ENCODE measurements around the gene CYTH2.

The CYTH2 gene

DNA sequence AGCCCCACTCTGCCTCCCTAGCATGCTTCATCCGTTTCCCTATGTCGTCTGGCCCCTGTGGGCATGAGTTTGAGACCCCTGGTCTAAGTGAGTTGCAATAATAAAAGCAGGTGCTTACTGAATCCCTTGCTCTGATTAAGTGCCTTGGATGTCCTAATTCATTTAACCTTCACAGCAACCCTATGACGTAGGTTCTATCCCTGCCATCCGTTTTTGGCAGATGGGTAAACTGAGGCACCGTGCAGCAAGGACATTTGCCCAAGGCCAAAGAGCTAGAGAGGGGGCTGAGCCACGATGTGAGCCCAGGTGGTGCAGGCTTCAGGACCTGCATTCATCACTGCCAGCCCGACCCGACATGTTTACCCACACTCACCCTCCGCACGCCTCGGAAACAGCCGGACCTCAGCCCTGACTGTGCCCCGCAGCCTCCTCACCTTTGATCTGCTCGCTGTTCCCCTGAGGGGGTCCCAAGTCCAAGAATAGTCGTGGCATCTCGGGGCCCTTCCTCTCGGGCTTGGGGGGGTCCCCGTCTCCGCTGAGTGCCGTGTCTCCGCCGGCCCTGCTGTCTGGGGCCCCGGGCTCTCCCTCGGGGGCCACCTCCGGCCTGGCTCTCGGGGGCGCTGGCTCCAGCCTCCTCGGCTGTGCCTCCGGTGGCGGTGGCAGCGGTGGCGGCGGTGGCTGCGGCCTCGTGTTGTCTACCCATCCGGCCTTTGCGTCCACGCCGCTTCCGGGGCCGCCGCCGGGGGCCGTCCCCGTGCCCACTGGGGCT is 28.0 kb downstream of the CYTH2 start:
- no peak for DNase-seq

DNA sequence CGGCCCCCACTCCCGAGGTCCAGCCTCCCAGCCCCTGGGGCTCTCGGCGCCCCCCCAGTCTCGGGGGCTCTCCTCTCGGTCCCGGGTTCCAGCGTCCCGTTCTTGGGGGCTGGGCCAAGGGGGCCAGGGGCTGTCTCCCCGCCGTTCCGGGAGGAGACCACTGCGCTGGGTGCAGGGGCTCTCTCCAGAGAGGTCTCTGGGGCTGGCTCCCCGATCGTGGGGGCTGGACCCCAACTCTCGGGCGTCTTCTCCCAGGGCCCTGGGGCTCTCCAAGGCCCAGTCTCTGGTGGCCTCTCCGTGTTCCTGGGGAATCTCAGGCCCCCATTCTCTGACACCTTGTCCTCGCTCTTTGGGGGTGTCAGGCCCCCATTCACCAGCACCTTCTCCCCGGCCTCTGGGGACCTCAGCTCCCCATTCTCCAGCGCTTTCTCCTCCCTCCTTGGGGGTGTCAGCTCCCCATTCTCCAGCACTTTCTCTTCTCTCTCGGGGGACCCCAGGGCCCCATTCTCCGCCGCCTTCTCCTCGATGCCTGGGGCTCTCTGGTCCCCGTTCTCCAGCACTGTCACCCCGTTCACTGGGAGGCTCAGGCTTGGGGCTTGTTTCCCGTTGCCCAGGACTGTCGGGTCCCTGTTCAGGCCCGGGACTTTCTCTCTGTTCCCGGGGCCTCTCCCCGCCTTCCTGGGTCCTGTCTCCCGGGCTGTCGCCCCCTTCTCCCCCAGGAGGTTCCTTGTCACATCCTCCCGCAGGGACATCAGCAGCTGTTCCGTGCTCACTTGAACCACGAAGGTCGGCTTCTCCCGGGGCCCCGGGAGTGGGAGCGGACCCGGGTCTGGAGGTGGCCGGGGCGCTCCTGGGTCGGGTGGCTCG is 28.8 kb downstream of the CYTH2 start:
- DNase-seq = no peak

DNA sequence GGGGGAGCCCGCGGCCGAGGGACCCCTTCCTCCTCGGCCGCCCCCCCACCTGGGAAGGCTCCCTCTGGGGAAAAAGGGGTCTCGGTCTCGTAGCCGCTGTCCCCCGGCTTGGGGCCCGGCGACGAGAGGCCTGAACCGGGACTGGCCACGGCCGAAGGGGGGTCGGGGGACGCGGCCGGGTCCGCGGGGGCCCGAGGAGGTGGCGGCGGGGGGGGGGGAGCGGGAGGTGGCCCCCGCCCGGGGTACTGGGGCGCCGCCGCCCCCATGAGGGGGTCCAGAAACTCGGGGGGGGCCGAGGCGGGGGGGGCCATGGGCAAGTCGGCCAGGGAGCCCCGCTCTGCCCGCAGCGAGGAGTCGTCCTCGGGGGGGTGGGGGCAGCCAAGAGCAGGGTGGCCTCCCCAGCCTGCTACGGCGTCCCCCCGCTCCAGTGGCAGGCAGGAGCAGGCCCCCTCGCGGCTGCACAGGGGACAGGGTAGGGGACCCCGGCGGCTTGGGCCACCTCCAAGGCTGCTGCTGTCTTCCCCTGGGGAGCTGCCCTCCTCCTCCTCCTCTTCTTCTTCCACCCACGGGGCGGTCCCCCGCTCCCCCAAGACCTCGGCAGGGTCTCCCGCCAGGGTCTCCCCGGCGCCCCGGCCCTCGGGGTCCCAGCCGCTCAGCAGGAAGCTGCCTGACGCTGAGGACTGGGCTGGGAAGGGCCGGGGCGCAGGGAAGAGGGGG is 29.6 kb downstream of the CYTH2 start:
- DNase-seq = no peak

DNA sequence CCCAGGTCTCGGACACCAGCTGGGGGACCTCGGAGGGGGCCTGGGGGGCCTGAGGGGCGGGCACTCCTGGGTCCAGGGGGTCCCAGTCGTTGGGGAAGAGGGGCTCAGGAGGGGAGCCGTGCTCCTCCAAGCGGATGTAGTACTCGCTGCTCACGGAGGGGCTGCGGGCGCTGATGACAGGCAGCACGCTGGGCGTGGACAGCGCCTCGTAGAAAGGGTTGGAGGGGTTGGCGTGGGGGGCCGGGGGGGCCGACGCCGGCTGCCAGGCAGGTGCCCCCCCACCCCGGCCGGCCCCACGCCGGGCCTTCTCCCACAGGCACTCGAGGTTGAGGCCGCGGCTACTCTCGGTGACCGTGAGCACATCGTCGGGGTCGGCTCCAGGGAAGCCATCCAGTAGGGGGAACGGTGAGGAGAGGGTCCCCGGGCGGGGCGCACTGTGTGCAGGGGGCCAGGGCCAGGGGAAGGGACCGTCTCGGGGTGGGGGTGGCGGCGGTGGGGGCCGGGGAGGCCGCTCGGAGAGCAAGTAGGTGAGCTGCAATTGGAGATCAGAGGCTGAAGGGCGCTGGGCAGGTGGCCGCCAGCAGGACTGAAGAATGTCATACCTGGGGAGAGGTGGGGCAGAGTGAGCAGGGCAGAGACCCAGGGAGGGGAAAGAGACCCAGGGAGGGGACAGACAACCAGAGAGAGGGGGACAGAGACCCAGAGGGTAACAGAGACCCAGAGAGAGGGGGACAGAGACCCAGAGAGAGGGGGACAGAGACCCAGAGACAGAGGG is 30.3 kb downstream of the CYTH2 start:
- DNase-seq = no peak

DNA sequence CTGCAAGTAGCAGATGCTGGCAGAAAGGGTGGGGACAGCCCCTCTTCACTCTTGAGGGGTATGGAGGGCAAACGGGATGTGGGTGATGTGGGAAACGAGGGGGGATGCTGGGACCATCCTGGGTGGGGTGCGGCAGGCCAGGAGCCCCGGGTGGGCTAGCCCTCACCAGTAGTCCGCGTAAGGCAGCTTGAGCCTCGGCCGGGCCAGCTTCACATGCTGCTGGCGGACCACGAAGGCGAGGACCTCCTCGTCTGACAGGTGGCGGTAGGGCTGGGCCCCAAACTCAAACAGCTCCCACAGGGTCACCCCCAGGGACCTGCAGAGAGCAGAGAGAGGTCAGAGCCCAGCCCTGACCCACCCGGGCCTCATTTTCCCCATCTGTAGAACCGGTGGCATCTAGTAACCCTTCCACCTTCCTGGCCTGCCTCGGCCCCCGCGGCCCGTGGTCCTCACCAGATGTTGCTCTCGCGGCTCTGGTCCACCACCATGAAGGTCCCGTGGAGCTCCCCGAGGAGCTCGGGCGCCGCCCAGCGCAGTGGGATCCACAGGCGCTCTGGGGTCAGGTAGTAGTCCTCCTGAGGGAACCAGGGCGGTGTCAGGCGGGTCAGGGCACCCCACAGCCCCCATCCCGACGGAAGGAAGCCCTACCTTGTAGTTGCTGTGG is 31.8 kb downstream of the CYTH2 start:
- no peak for DNase-seq

DNA sequence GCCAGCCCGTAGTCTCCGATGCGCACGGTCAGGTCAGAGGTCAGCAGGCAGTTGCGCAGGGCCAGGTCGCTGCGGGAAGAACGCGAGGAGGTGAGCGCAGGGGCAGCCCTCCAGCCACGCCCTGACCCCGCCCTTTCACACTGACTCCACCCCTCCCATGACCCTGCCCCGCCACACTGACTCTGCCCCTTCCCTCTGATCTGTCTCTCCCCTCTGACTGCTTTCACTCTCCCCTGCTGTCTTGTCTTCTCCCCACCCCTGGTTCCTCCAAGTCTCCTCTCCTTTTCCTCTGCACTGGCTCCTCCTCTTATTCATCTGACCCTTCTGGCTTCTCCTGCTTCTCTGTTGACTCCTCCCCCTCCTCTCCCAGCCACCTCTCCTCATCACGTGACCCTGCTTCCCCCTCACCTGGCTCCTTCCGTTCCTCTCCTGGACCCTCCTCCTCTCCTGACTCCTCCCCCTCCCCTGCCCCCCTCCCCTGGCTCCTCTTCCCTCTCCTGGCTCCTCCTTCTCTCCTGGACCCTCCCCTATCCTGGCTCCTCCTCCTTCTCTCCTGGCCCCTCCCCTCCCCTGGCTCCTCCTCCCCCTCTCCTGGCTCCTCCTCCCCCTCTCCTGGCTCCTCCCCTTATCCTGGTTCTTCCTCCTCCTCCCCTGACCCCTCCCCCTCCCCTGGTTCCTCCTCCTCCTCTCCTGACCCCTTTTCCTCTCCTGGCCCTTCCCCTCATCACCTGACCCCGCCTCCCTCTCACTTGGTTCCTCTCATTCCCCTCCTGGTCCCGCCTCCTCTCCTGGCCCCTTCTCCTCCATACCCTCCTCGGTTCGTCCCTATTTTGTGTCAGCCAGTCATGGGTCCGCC is 32.6 kb downstream of the CYTH2 start:
- DNase-seq = peak; percentile 39

DNA sequence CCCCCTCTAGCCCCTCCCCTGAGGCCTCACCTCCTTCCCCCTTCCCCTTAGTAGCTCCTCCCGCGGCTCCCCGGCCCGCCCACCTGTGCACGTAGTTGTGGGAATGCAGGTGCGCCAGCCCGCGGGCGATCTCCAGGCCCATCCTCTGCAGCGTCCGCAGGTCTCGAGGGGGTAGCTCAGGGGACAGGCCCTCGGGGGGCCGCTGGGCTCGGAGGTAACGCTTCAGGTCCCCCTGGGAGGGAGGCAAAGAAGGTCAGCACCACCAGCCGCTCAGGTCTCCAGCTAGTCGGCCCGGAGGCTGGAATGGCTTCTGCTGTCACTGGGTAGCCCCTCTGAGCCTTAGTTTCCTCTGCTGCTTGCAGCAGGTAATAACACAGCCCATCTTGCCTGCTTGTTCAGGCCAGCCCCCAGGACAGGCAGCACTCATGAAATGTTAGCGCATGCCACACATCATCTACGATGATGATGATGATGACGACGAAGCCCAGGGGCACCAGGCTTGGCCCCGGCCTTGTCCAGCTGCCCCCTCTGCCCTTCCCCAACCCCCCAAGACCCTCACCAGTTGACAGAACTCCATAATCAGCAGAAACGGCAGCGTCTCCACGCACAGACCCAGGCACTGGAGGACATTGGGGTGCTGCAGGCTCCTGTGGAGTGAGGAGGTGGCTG is 33.3 kb downstream of the CYTH2 start:
- peak; percentile 68 for DNase-seq

DNA sequence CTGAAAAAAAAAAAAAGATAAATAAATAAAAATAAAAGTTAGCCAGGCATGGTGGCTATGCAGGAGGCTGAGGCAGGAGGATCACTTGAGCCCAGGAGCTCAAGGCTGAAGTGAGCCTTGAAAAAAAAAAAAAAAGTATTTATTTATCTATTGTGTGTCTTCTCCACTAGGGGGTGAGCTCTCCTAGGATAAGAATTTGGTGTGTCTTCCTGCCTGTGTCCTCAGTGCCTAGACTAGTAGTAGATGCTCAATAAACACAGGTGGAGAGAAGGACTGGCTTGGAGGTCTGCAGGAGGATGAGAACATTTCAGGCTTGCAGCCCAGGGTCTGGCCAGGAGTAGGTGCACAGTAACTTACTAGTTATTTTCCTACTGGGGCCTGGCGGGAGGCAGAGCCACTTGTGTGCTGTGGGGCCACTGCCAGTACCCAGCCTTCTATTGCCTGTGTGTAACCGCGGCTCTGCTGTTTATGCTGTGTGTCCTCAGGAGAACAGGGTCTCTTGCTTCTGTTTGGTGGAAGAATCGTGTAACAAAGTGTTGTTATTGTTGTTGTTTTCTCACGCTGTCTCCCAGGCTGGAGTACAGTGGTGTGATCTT is 37.1 kb downstream of the CYTH2 start:
- DNase-seq = no peak

DNA sequence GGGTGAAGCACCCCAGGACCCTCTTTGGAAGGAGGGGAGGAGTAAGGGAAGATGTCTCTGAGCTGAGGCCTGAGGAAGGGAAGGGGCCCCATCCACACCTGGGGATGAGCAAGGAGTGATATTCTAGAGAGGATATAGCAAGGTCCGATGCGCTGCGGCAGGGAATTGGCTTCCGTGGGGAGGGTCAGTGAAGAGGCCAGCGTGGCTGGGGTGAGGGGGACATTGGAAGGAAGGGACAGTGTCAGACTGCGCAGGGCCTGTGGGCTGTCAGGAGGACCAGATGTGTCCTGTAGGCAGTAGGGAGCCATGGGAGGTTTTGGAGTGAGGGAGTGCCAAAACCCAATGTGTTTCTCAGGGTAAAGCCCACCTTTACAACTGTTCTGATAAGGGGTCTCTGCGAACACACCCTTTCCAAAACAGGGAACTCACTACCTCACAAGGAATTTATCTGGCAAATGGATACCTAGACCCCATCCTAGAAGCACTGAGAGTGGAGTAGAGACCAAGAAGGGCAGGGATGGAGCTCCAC is 38.8 kb downstream of the CYTH2 start:
- DNase-seq = no peak

DNA sequence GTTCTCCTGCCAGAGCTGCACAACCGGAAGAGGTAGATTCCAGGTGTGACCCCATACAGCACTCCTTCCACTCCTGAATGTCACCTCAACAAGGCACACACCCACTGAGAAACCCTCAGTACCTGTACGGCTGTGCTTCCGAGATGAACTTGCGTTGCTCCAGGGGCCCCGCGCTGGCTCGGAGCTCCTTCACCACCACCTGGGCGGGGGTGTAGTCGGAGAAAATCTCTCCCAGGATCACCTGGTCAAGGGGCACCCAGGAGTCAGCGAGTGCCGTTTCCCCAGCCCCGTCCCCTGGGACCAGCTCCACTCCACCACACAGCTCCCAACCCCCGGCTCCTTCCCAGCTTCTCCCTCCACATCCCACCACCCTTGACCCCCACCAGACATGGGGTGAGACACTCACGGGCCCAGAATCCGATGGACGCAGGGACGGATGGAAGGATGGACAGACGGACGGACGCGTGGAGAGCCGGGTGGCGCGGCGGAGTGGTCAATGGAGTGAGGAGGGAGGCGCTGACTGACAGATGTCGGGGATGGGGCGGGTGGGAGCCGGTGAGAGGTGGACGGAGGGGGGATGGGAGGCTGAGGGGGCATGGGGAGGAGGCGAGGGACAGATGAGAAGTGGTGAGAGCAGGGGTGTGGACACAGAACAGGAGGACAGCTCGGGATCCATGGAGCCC is 39.7 kb downstream of the CYTH2 start:
- no peak for DNase-seq

DNA sequence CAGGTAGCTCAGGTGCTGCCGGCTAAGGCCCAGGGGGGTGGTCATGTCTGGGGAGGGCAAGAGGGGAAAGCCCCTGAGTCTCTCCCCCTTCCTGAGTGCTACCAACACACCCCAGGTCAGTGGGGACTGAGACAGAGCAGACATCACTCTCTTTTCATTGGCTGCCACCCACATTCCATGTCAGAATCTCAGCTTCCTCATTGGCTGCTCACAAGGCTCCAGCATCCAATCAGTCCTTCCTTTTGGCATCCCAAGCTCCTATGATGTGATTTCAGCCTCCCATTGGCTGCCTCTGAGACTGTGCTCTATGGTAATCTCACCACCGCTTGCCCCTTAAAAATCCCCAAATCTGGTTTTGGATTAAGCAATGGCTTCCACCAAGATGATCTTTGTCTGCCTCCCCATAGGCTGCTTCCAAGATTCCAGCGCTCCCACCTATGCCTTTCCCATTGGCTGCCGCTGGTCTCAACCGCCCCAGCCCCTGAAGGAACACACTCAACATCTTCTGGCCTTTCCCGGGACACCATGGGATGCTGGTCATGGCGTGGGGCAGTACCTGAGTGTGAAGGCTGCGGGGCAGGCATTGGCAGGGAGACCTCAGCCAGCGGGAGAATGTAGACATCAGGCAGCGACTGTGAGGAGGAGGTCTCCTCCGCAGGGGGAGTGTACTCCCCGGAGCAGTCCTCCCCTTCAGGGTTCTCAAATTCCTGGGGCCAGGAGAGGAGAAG is 40.5 kb downstream of the CYTH2 start:
- DNase-seq = no peak

DNA sequence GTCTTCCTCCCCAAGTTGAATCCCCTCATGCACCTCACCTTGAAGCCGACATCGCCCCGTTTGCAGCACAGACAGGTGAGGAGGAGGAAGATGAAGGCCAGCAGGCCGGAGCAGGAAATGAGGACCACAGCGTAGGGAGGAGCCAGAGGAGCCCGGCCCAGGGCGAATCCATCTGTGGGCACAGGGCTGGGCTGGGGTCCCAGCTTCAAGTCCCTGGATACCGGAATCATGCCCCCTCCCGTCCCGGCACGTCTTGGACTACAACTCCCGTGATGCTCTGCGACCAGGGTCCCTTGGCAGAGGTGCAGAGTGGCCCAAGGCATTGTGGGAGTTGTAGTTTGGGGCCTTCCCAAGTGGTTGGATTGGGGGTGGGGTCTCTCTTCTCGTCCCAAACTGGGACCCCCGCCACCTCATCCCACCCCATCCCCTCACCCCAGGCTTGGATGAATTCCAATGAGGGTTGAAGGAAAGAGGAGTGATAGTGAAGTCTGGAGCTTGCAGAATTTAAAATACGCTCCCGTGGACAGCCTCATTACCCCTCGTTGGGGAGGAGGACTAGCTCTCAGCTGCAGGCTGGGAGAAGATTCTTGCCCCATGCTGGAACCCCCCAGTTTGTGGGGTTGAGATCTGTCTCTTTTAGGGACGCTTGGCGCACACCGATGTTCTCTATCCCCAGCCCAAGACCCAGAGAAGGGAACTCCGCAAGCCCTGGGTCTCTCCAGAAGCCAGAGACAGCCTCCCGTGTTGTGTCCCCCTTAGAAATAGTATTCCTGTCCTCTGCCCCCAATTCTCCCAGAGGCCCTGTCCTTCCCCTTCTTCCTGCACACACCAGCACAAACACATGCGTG is 41.5 kb downstream of the CYTH2 start:
- DNase-seq = peak; percentile 79

DNA sequence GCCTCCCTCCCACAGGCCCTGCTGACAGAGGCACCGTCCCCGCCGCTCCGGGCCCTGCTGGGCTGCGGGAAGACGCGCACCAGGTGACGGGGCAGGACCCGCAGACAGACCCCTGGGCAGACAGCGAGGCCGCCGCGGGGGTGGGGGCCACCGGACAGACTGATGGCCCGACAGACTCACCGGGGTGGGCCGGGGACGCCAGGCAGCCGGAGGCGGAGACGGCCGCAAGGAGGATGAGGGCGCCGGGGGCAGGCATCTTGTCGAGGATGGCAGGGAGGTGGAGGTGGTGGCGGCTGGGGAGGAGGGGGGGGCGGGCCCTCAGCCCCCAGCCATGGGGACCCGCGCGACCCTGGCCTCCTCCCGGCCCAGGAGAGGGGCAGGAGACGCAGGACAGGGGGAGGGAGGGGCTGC is 42.2 kb downstream of the CYTH2 start:
- DNase-seq = no peak

DNA sequence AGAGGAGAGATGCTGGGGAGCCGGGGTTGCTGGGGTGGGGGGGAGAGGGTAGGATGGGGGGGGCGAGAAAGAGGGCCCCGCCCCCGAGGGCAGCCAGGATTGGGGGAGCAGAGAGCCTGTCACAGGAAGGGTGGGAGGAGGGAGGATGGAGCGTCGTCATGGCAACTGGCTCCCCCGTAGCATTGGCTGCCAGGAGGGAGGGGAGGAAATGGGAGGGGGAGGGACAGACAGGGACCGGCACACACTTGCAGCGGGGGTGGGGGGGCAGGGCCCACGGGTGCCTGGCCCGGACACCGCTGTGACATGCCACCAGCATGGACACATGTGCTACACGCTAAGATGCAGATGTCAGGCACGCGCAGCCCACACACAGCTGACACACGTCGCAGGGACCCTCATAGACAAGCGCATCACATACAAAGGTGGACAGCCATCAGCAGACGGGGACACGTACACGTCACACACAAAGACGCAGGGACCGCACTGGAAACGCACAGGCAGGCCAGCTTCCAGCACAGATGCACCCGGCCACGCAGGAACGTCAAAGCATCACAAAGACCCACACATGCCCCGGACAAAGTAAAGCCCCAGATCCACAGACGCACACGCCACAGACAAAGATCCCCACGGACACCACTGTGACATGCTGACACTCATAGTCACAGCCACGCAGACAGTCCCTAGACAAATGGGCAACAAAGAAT is 42.8 kb downstream of the CYTH2 start, which contains the start of gene LMTK3:
TSS of gene LMTK3 (minus strand) at position 36 of the 704 bp plus-strand sequence. CDS start 259 bp downstream, outside the sequence.
- DNase-seq = peak; percentile 83

DNA sequence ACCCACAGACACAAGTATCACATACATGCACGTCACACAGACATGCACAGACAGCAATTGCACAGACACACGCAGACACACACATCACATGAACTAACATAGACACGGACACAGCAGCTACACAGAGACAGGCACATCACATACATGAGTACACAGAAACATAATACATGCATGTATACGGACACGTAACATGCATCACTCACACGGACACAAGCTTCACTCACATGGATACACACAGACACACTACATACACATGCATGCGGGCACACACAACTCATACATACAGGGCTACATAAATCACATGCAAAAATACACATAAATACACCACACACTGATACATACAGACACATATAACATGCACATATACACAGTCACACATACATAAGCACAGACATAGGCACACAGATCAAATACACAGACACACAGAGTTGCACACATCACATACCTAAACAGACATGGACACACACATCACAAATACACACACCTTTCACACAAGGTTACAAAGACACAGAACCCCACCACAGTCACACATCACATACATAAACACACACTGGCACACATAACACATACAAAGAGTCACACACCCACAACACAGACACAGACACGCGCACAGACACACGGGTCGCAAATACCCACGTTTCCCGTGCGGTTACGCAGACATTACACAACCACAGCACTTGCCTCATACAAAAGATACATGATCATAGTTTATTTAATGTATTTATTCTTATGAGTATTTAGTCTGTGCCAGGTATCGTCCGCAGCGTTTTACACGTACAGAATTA is 43.5 kb downstream of the CYTH2 start:
- no peak for DNase-seq

All from effector CD4-positive, alpha-beta T cell (primary cell).